GM19328 (cell line): ENCODE results near the gene CDHR1.

Experiments used
- ATAC-seq: cut with Tn5 transposase; IDR thresholded peaks from one replicate; pipeline ENCODE4 v1.9.1; 2021; ENCODE audit warnings: mild to moderate bottlenecking, moderate library complexity; ENCODE audit not compliant: unreplicated experiment

CDHR1 gene

DNA sequence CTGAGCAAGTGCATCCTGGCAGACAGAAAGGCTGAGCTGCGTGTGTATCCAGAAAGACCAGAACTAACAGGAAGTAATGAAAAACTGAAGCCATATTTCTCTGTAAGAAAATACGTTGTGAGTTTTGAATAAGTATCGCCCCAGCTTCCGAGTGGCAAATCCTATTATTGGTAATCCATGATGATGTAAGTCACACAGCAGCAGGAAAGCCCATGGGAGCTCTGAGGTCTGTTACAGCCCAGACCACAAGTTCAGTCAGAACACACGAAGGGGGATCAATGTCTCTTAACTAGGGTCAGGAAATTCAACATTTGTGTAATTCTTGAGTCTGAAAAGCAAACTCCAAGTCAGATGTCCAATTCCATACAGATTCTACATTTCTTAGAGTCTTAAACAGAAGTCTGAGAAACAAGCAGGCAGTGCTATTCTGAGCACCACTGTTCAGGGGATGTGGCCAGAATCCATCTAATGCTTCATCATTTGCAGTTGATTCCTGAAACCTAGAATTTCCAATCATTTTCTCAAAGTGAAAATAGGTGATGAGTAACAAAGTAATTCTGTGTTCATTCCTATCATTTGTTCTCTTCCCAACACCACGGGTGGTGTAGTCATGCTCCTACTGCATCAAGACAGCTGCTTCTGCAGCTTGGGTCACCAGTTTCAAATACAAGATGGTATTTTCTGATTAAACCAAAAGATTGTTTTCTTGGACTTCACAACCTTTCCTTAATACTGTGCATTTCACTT, 31.3 kb downstream of the CDHR1 start, which contains the start of gene LRIT2:
Gene LRIT2, minus strand, starts transcription at position 118 of the 747 bp plus-strand sequence. Its CDS starts 24 bp downstream, at position 94.
- no peak for ATAC-seq

DNA sequence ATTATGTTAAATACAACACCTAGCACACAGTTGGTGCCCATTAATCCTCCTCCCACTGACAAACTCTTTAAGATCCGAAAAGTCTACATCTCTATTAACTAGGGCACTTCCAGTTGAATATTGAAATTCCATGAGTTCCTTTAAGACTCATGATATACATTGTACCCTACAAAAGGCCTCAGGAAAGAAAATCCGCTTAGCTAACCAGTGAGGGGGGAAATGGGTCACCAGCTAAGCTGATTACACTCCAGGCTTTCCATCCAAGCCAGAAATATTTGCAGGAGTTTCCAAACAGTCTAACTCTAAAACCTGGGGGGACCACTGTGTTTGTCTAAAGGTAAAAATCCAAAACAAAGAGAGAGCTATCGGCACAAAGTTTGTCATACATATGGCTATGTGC, 32.3 kb downstream of the CDHR1 start:
- ATAC-seq, result no peak

DNA sequence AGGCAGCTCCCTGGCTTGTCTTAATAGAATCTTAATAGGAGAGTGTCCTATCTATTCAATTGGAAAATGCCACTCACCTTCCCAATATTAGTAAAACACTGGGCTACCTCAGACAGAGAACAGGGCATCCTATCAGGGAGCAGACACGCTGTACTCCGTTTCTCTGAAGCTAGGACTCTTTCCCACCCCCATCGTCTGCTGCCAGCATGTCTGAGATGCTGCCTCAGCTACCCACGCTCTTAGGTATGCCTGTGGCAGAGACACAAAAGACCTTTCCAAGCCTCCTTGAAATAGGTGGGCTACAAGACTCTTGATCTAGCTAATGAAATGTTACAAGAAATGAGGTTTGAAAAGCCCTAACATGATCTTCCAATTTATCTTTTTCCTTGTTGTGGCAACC, 33.5 kb downstream of the CDHR1 start:
- ATAC-seq, result no peak

- no peak for ATAC-seq
Measured at GRCh38 chr10:84230359-84230758, 36.0 kb downstream of the CDHR1 start.

DNA sequence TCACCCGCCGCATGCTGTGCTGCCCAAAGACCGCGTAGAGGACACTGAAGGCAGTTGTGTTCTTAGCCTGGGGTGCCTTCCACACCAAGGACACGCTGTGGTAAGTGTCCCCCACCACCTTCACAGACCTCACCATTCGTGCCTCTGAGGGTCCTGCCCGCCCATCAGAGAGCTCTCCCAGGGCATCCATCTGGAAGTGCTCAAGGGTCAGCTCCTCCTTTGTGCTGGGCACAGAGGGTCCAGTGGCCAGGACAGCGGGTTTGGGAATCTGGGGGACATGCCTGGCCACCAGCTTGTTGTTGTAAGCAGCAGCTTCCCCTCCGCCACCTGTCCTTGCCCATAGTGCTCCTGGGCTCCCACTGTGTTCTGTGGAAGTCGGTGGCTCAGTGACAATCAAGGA, 38.0 kb downstream of the CDHR1 start:
- no peak for ATAC-seq

GRCh38 chr10:84233940-84234339, 39.6 kb downstream of the CDHR1 start:
- ATAC-seq, result no peak

GRCh38 chr10:84234479-84234878, 40.1 kb downstream of the CDHR1 start:
- ATAC-seq, result no peak

GRCh38 chr10:84235096-84235495, 40.8 kb downstream of the CDHR1 start:
- ATAC-seq, result no peak

GRCh38 chr10:84236807-84237198, 42.5 kb downstream of the CDHR1 start:
- ATAC-seq, result no peak

- no peak for ATAC-seq
Measured at GRCh38 chr10:84237199-84238051, 43.1 kb downstream of the CDHR1 start.

- no peak for ATAC-seq
Measured at GRCh38 chr10:84238909-84239308, 44.6 kb downstream of the CDHR1 start.

DNA sequence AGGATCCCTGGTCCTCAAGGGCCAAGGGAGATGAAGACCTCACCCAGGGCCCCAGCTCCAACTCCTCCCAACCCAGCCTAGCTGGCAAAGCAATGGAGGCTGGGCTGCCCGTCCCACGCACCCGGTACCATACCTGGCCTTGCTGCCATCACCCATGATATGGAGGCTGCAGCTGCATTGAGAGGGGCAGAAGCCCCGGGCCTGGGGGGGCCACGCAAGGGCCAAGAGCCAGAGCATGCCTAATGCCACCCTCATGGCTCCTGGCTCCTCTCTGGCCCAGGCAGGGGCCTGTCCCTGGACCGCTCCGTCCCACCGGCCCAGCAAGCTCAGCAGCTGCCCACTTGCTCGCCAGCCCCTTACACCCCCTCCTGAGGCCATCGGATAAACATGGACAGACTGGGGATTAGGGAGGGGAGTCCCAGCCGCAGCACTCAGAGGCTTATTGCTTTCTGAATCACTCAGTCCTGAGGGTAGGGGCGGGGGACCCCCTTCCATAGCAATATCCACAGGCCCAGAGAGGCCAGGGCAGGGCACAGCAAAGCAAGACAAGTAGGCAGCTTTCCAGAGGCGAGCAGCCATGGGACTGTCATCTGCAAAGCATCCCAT, 47.0 kb downstream of the CDHR1 start, which contains the start of gene LRIT1:
Gene LRIT1, minus strand, starts transcription at position 362 of the 606 bp plus-strand sequence. Its CDS starts 107 bp downstream, at position 255.
- ATAC-seq, result no peak

GRCh38 chr10:84243759-84244158, 49.4 kb downstream of the CDHR1 start:
- no peak for ATAC-seq

- ATAC-seq, result no peak
Measured at GRCh38 chr10:84244651-84245270, 50.4 kb downstream of the CDHR1 start, which contains the start of gene RGR. Gene RGR, plus strand, starts transcription at chr10:84245053. Its CDS starts 38 bp downstream, at chr10:84245091.

GRCh38 chr10:84247496-84247895, 53.2 kb downstream of the CDHR1 start:
- ATAC-seq, result no peak

GRCh38 chr10:84248794-84249193, 54.5 kb downstream of the CDHR1 start:
- ATAC-seq, result no peak

DNA sequence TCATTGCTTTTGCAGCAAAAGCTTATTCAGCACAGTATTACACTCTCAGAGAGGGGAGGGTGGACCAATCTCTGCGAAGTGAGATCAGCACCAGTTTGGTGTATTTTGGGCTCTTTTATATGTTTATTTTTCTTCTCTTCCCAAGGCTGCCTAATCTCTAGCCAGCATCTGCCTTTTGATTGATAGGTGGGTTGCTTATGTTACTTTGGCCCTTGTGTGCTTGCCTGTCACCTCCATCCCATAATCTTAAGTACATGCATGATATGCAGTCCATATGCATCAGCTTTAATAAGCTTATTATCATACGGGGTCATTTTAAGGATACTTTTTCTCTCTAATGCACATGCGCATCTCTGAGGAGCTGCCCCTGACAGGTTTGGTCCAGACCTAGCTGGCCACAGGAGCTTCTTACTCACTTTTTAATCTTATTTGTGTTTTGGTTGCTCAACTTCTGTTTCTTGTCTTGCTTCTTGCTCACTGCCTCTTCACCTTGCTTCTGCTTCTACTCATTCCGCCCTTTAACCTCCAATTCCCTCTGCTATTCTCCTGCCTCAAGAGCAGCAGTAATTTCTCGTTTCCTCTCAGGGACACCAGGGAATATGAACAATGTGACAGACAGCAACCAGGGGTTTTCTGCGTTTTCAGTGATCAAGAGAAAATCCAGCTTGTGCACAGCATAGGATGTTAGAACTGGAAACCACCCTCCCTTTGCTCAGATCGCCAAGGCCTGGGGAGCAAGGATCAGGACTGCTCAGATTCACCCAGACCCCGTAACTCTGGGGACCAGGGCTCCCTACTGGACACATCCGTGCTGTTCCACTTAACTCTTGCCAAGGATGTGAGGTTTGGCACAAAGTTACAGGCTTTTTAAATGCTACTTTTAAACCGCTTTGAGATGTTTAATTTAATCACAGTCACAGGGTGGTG, 60.5 kb downstream of the CDHR1 start:
- ATAC-seq, result no peak

GRCh38 chr10:84256510-84257342, 62.4 kb downstream of the CDHR1 start:
- no peak for ATAC-seq
